Activated CD4-positive, alpha-beta T cell treated with anti-CD3 and anti-CD28 coated beads, Interleukin-2, amount 50 U/mL, for 1 hour (primary cell): Measurements from ENCODE around the gene PTPA.

Experiments
- DNase-seq: peaks from one replicate; pipeline ENCODE4 v3.0.0-alpha.2; 2020

The PTPA gene

GRCh38 chr9:129138476-129139232 is 27.4 kb downstream of the PTPA start:
- DNase-seq = no peak

GRCh38 chr9:129139233-129139992 is 28.2 kb downstream of the PTPA start:
- peak; percentile 68 for DNase-seq

- peak; percentile 79 for DNase-seq
Measured at GRCh38 chr9:129139993-129140396, 28.8 kb downstream of the PTPA start.

- DNase-seq = no peak
Measured at GRCh38 chr9:129140397-129141065, 29.3 kb downstream of the PTPA start.

GRCh38 chr9:129141066-129142041 is 30.1 kb downstream of the PTPA start:
- DNase-seq = no peak

- DNase-seq = no peak
Measured at GRCh38 chr9:129142138-129142935, 31.1 kb downstream of the PTPA start.

GRCh38 chr9:129143031-129143927 is 32.1 kb downstream of the PTPA start:
- DNase-seq = peak; percentile 76

- DNase-seq = no peak
Measured at GRCh38 chr9:129145316-129145715, 34.1 kb downstream of the PTPA start.

GRCh38 chr9:129145841-129146292 is 34.7 kb downstream of the PTPA start:
- DNase-seq = no peak

GRCh38 chr9:129146441-129146941 is 35.3 kb downstream of the PTPA start:
- DNase-seq = no peak

- no peak for DNase-seq
Measured at GRCh38 chr9:129148463-129149204, 37.4 kb downstream of the PTPA start.

GRCh38 chr9:129149442-129149841 is 38.2 kb downstream of the PTPA start:
- DNase-seq = no peak

GRCh38 chr9:129150122-129150521 is 38.9 kb downstream of the PTPA start:
- DNase-seq = no peak

GRCh38 chr9:129150672-129151211 is 39.5 kb downstream of the PTPA start:
- DNase-seq = no peak

GRCh38 chr9:129151469-129151868 is 40.3 kb downstream of the PTPA start:
- DNase-seq = no peak

- no peak for DNase-seq
Measured at GRCh38 chr9:129154866-129155477, 43.8 kb downstream of the PTPA start.

- DNase-seq = no peak
Measured at GRCh38 chr9:129156163-129156562, 44.9 kb downstream of the PTPA start.

GRCh38 chr9:129160712-129161533 is 49.7 kb downstream of the PTPA start:
- no peak for DNase-seq
